ENCODE measurements around the gene ARHGAP45.

GRCh38 chr19:1052349-1052975 is 14.5 kb upstream of the ARHGAP45 start:
- TF ChIP-seq CTCF (IDR thresholded peaks at IDR 0.05) (no peak), POLR2A (IDR thresholded peaks at IDR 0.05) (no peak)
